ENCODE data around the gene CCDC51. TPM values are rescaled to one million over a fixed set of nuclear protein-coding genes. Genes with fewer than 3 reads are reported as not detected.
"Not testable (repeated sequence)": the region's sequence is repeated elsewhere in the genome, so short reads cannot be mapped to it uniquely, and the experiment has no call there.

CCDC51 gene
- polyA plus RNA-seq, 1 of the 3 experiments (the other 2 are of a cell fraction), result 24.2 TPM

DNA sequence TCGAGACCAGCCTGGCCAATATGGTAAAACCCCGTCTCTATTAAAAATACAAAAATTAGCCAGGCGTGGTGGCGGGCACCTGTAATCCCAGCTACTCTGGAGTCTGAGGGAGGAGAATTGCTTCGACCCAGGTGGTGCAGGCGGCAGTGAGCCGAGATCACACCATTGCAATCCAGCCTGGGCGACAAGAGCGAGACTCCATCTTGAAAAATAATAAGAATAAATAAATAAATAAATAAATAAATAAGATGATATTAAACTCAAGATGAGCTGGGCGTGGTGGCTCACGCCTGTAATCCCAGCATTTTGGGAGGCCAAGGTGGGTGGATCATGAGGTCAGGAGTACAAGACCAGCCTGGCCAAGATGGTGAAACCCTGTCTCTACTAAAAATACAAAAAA, 41.0 kb upstream of the CCDC51 start:
- H3K4me3 ChIP-seq (ENCODE audit: low read depth in 2 of 2, low read length in 1 of 2); H3K4me2 ChIP-seq; H3K27ac ChIP-seq (ENCODE audit: low read depth in 2 of 2, low read length in 1 of 2); H3K79me2 ChIP-seq (ENCODE audit: insufficient read depth); H3K36me3 ChIP-seq (replicated peaks in 1 of 2; ENCODE audit: control insufficient read depth in 1 of 2, insufficient read depth in 2 of 2, low read length in 1 of 2); H2AFZ ChIP-seq (ENCODE audit: low read depth); H4K20me1 ChIP-seq (ENCODE audit: insufficient read depth); H3F3A ChIP-seq (replicated peaks; ENCODE audit: insufficient read depth); H3K4me1 ChIP-seq (ENCODE audit: control insufficient read depth in 1 of 2, insufficient read depth in 2 of 2, low read depth in 1 of 2, low read length in 1 of 2); H3K9ac ChIP-seq; DNase-seq; H3K9me3 ChIP-seq; H3K27me3 ChIP-seq (ENCODE audit: insufficient read depth); H3K9me2 ChIP-seq; POLR2A ChIA-PET: not testable (repeated sequence)
- CTCF ChIA-PET, result interaction anchor here (2.1 kb wide), 1 partner anchor 45 kb away, joined by 6 read pairs; no protein-coding TSS in a partner anchor
- WGBS (ENCODE audit: low lambda C conversion rate), result 97% methylated on average over 11 of the region's 11 CpGs

DNA sequence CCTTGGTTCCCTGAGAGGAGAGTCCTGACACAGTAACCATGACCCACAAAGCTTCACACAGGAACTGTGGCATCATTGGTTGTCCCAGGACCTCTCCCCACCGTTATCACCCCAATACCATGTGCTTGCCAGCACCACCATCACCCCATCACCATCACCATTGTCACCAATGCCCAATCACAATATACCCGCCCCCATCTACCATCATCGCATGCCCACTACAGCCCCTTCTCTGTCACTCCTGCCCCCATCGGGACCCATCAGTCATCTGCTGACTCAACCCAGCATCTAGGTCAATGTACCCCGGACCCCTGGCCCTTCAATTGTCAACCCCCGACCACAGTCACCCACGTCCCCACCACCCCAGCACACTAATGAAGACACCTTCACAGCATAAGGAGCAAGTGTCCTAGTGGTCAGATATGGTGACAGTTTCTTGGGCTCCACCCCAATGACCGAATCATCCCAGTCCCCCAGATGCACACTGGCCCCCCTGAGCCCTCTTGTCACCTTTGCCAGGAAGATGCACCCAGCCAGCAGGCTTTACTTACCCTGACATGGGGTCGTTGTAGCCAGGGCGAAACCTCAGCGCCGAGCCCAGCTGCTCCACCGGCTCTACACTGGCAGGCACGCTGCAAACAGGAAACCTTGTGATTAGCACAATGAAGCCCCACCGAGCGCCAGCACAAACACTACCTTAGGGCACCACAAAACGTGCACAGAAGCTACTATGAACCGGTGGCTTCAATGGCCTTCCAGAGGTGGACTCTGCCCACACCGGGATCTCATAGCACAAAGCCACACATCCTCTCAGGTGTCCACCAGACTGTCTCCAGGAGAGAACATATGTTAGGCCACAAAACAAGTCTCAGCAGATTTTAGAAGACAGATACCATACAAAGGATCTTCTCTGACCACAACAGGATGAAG, 39.0 kb upstream of the CCDC51 start:
- H3K79me2 ChIP-seq (ENCODE audit: insufficient read depth), result no peaks in the 10 kb centered on the region
- H3K36me3 ChIP-seq (replicated peaks in 1 of 2; ENCODE audit: control insufficient read depth in 1 of 2, insufficient read depth in 2 of 2, low read length in 1 of 2), result no peaks in the 10 kb centered on the region
- H3K27me3 ChIP-seq (ENCODE audit: insufficient read depth), result no peaks in the 10 kb centered on the region
- ChIA-PET CTCF (no interaction called here), POLR2A (no interaction called here)
- H3K9me2 ChIP-seq, result no peaks in the 10 kb centered on the region
- no peak overlapping the region for H3K4me2 ChIP-seq
- H3K4me3 ChIP-seq (ENCODE audit: low read depth in 2 of 2, low read length in 1 of 2), result no peak overlapping the region
- 92% methylated on average over 16 of the region's 19 CpGs for WGBS (ENCODE audit: low lambda C conversion rate)
- H3K27ac ChIP-seq (ENCODE audit: low read depth in 2 of 2, low read length in 1 of 2), result no peak overlapping the region
- no peak for DNase-seq
- no peaks in the 10 kb centered on the region for H4K20me1 ChIP-seq (ENCODE audit: insufficient read depth)
- peaks cover 4% of the 10 kb centered on the region for H3F3A ChIP-seq (replicated peaks; ENCODE audit: insufficient read depth)
- no peak for TF ChIP-seq RAD21 (IDR thresholded peaks at IDR 0.05; ENCODE audit: low read length)
- TF ChIP-seq NFIC (IDR thresholded peaks at IDR 0.05; ENCODE audit: borderline replicate concordance), result no peak
- TF ChIP-seq TEAD4 (IDR thresholded peaks at IDR 0.05; ENCODE audit: borderline replicate concordance, insufficient read depth), result no peak
- no peak for TF ChIP-seq GATA2 (CRISPR knock-in tag; IDR thresholded peaks at IDR 0.05)
- TF ChIP-seq, protein P1, sequence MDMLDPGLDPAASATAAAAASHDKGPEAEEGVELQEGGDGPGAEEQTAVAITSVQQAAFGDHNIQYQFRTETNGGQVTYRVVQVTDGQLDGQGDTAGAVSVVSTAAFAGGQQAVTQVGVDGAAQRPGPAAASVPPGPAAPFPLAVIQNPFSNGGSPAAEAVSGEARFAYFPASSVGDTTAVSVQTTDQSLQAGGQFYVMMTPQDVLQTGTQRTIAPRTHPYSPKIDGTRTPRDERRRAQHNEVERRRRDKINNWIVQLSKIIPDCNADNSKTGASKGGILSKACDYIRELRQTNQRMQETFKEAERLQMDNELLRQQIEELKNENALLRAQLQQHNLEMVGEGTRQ (IDR thresholded peaks at IDR 0.05; ENCODE audit: borderline replicate concordance, low read depth, low read length), result no peak
- H2AFZ ChIP-seq (ENCODE audit: low read depth), result no peak overlapping the region
- no peaks in the 10 kb centered on the region for H3K4me1 ChIP-seq (ENCODE audit: control insufficient read depth in 1 of 2, insufficient read depth in 2 of 2, low read depth in 1 of 2, low read length in 1 of 2)
- no peak overlapping the region for H3K9ac ChIP-seq
- no peaks in the 10 kb centered on the region for H3K9me3 ChIP-seq

DNA sequence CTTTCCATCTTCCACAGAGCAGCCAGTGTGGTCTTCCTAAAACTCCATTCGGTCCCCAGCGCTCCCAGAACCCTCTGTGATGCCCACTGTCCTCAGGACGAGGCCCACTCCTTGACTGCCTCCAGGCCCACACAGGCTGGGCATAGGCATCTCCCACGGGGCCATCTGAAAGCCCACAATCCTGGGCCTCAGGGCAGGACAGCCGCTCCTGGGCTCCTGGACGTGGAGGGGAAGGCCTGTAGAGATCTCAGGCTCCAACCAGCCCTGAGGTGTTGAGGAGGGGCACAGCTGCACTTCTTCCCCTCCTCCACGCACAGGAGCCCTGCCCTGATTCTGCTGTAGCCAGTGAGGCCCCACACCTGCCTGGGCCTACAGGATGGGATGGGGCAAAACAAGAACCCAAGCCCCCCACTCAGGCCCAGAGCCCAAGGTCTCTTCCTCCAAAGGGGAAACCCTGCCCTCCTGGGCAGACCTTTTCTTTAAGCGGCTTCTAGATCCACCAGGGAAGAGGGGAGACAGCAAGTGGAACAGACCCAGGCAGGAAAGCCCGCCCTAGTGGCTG, 38.1 kb upstream of the CCDC51 start:
- DNase-seq, result no peak
- H3K36me3 ChIP-seq (replicated peaks in 1 of 2; ENCODE audit: control insufficient read depth in 1 of 2, insufficient read depth in 2 of 2, low read length in 1 of 2), result no peaks in the 10 kb centered on the region
- WGBS (ENCODE audit: low lambda C conversion rate), result 87% methylated on average over 7 of the region's 9 CpGs
- no peak overlapping the region for H3K27ac ChIP-seq (ENCODE audit: low read depth in 2 of 2, low read length in 1 of 2)
- H3K9me3 ChIP-seq, result no peaks in the 10 kb centered on the region
- H3K9ac ChIP-seq, result no peak overlapping the region
- no peaks in the 10 kb centered on the region for H3K79me2 ChIP-seq (ENCODE audit: insufficient read depth)
- H3K4me2 ChIP-seq, result no peak overlapping the region
- no peaks in the 10 kb centered on the region for H4K20me1 ChIP-seq (ENCODE audit: insufficient read depth)
- CTCF ChIA-PET, result interaction anchor here (1.3 kb wide), 1 partner anchor 29 kb away, joined by 4 read pairs; no protein-coding TSS in a partner anchor
- H3K27me3 ChIP-seq (ENCODE audit: insufficient read depth), result no peaks in the 10 kb centered on the region
- no peaks in the 10 kb centered on the region for H3K9me2 ChIP-seq
- POLR2A ChIA-PET, result no interaction called here
- peaks cover 0 to 4% of the 10 kb centered on the region in 2 experiments; a peak in 1 of 4 replicates for H3K4me1 ChIP-seq (ENCODE audit: control insufficient read depth in 1 of 2, insufficient read depth in 2 of 2, low read depth in 1 of 2, low read length in 1 of 2)
- peaks cover 11% of the 10 kb centered on the region for H3F3A ChIP-seq (replicated peaks; ENCODE audit: insufficient read depth)
- no peak overlapping the region for H2AFZ ChIP-seq (ENCODE audit: low read depth)
- no peak overlapping the region for H3K4me3 ChIP-seq (ENCODE audit: low read depth in 2 of 2, low read length in 1 of 2)
- TF ChIP-seq ELF1 (IDR thresholded peaks at IDR 0.05) (no peak), IRF3 (IDR thresholded peaks at IDR 0.05; ENCODE audit: low read depth, low read length) (no peak), TCF12 (IDR thresholded peaks at IDR 0.05) (no peak), TEAD4 (IDR thresholded peaks at IDR 0.05; ENCODE audit: borderline replicate concordance, insufficient read depth) (no peak), CHD2 (IDR thresholded peaks at IDR 0.05; ENCODE audit: low read length, partially characterized antibody) (no peak), POLR2AphosphoS5 (IDR thresholded peaks at IDR 0.05; ENCODE audit: low read depth, low read length) (no peak), EP300 (IDR thresholded peaks at IDR 0.05; ENCODE audit: borderline replicate concordance in 1 of 2, low read depth in 1 of 2, low read length in 1 of 2) (no peak), FOXJ3 (CRISPR knock-in tag; IDR thresholded peaks at IDR 0.05) (no peak), RCOR1 (IDR thresholded peaks at IDR 0.05; ENCODE audit: low read length) (no peak), SMC3 (IDR thresholded peaks at IDR 0.05; ENCODE audit: low read depth, low read length) (no peak)
- TF ChIP-seq, protein P1 (IDR thresholded peaks at IDR 0.05; ENCODE audit: borderline replicate concordance, low read depth, low read length), result no peak
- TF ChIP-seq, protein P2, sequence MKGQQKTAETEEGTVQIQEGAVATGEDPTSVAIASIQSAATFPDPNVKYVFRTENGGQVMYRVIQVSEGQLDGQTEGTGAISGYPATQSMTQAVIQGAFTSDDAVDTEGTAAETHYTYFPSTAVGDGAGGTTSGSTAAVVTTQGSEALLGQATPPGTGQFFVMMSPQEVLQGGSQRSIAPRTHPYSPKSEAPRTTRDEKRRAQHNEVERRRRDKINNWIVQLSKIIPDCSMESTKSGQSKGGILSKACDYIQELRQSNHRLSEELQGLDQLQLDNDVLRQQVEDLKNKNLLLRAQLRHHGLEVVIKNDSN (IDR thresholded peaks at IDR 0.05; ENCODE audit: borderline replicate concordance, low read depth), result no peak
